ENCODE measurements around the gene IL12A.

The IL12A gene

GRCh38 chr3:159994182-159994581 lies 5.5 kb downstream of the IL12A start:
- no peaks in the 10 kb centered on the region for H3K79me2 ChIP-seq (ENCODE audit: control insufficient read depth, insufficient read depth, low read length, poor library complexity)
- no peak overlapping the region for H3K4me3 ChIP-seq (ENCODE audit: low read depth, low read length)
- H3K9ac ChIP-seq (ENCODE audit: low read length), result no peak overlapping the region
- H4K91ac ChIP-seq (ENCODE audit: low read depth, low read length), result no peak overlapping the region
- no peak overlapping the region for H3K14ac ChIP-seq (ENCODE audit: low read length)
- no peak overlapping the region for H3K23ac ChIP-seq (ENCODE audit: low read length)
- WGBS (ENCODE audit: extremely low coverage, insufficient coverage, insufficient read length), result no CpG with 5 or more reads among the region's 4 CpGs
- no peak overlapping the region for H4K12ac ChIP-seq (ENCODE audit: low read depth, low read length)
- no peak overlapping the region for H3K18ac ChIP-seq (ENCODE audit: low read length)
- no peak overlapping the region for H2BK12ac ChIP-seq (ENCODE audit: low read length)
- H3K4ac ChIP-seq (ENCODE audit: low read depth, low read length), result no peak overlapping the region
- H3K36me3 ChIP-seq (ENCODE audit: control insufficient read depth in 1 of 2, insufficient read depth in 2 of 2, low read length in 2 of 2), result no peaks in the 10 kb centered on the region
- no peak overlapping the region for H2AFZ ChIP-seq (ENCODE audit: insufficient read depth, low read length, poor library complexity)
- DNase-seq, result no peak
- H3K9me3 ChIP-seq (ENCODE audit: insufficient read depth, low read depth, low read length), result no peaks in the 10 kb centered on the region
- no peak overlapping the region for H3K4me2 ChIP-seq (ENCODE audit: low read length)
- H4K8ac ChIP-seq (ENCODE audit: low read depth, low read length), result no peak overlapping the region
- no peak overlapping the region for H2BK5ac ChIP-seq (ENCODE audit: low read depth, low read length, poor library complexity)
- no peaks in the 10 kb centered on the region for H3K27me3 ChIP-seq (ENCODE audit: insufficient read depth, low read length)
- no peak overlapping the region for H2AK5ac ChIP-seq (ENCODE audit: low read length)
- H3K4me1 ChIP-seq (ENCODE audit: control insufficient read depth in 1 of 2, insufficient read depth in 2 of 2, low read length in 2 of 2), result no peaks in the 10 kb centered on the region
- no peak overlapping the region for H3K27ac ChIP-seq (ENCODE audit: low read depth, low read length)
- H3K79me1 ChIP-seq (ENCODE audit: low read length), result no peaks in the 10 kb centered on the region
- H2BK120ac ChIP-seq (ENCODE audit: insufficient read depth, low read length, poor library complexity), result no peak overlapping the region

DNA sequence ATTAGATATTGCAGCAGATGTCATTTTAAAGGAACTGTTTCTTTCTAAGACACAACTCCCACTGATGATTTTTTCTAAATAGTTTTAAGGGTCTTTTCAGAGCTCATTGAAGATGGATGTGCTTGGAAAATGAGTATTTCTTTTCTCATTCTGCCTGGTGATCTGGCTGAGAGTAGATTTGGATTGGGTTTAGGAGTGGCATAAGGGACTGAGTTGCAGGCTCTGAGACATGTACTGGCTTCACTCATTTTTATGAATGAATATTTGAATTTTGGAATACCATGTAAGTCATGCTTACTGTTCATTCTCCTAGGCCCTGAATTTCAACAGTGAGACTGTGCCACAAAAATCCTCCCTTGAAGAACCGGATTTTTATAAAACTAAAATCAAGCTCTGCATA lies 6.5 kb downstream of the IL12A start:
- Histone ChIP-seq H3K9me3 (ENCODE audit: insufficient read depth, low read depth, low read length) (no peaks in the 10 kb centered on the region), H4K12ac (ENCODE audit: low read depth, low read length) (no peak overlapping the region), H3K36me3 (ENCODE audit: control insufficient read depth in 1 of 2, insufficient read depth in 2 of 2, low read length in 2 of 2) (no peaks in the 10 kb centered on the region), H3K23ac (ENCODE audit: low read length) (no peak overlapping the region), H3K18ac (ENCODE audit: low read length) (no peak overlapping the region), H3K14ac (ENCODE audit: low read length) (no peak overlapping the region), H3K4me1 (ENCODE audit: control insufficient read depth in 1 of 2, insufficient read depth in 2 of 2, low read length in 2 of 2) (no peaks in the 10 kb centered on the region), H3K27ac (ENCODE audit: low read depth, low read length) (no peak overlapping the region), H3K27me3 (ENCODE audit: insufficient read depth, low read length) (no peaks in the 10 kb centered on the region), H4K8ac (ENCODE audit: low read depth, low read length) (no peak overlapping the region), H2BK5ac (ENCODE audit: low read depth, low read length, poor library complexity) (no peak overlapping the region), H2BK12ac (ENCODE audit: low read length) (no peak overlapping the region), H2AFZ (ENCODE audit: insufficient read depth, low read length, poor library complexity) (no peak overlapping the region), H3K79me2 (ENCODE audit: control insufficient read depth, insufficient read depth, low read length, poor library complexity) (no peaks in the 10 kb centered on the region), H3K79me1 (ENCODE audit: low read length) (no peaks in the 10 kb centered on the region), H2AK5ac (ENCODE audit: low read length) (no peak overlapping the region), H3K4me2 (ENCODE audit: low read length) (no peak overlapping the region), H4K91ac (ENCODE audit: low read depth, low read length) (no peak overlapping the region), H3K9ac (ENCODE audit: low read length) (no peak overlapping the region), H2BK120ac (ENCODE audit: insufficient read depth, low read length, poor library complexity) (no peak overlapping the region), H3K4ac (ENCODE audit: low read depth, low read length) (no peak overlapping the region), H3K4me3 (ENCODE audit: low read depth, low read length) (no peak overlapping the region)
- WGBS (ENCODE audit: extremely low coverage, insufficient coverage, insufficient read length), result no CpG with 5 or more reads among the region's 1 CpG
- DNase-seq, result no peak

DNA sequence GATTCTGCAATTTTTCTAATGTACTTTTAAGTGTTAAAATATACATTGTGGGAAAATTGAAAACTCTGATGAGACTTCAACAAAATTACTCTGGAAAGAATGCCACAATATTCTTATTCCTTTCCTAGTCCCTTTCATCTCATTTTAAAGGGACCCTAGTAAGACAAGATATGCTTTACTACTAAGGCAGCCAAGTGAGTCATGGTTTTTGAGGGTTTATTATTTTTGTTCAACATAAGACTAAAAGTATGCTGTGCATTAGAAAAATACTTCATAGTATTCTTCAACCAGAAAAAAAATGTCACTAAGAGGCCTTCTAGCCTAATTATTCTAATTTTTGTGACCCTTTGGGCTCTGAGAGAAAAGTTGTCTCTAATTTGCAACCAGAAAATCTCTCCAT lies 7.4 kb downstream of the IL12A start:
- H3K4me2 ChIP-seq (ENCODE audit: low read length), result no peak overlapping the region
- H4K8ac ChIP-seq (ENCODE audit: low read depth, low read length), result no peak overlapping the region
- no peak overlapping the region for H3K14ac ChIP-seq (ENCODE audit: low read length)
- H4K12ac ChIP-seq (ENCODE audit: low read depth, low read length), result no peak overlapping the region
- H2BK120ac ChIP-seq (ENCODE audit: insufficient read depth, low read length, poor library complexity), result no peak overlapping the region
- no peak overlapping the region for H3K23ac ChIP-seq (ENCODE audit: low read length)
- H3K27ac ChIP-seq (ENCODE audit: low read depth, low read length), result no peak overlapping the region
- no peak overlapping the region for H2BK5ac ChIP-seq (ENCODE audit: low read depth, low read length, poor library complexity)
- no peak overlapping the region for H3K4me3 ChIP-seq (ENCODE audit: low read depth, low read length)
- no peak for DNase-seq
- H3K79me2 ChIP-seq (ENCODE audit: control insufficient read depth, insufficient read depth, low read length, poor library complexity), result no peaks in the 10 kb centered on the region
- H2AFZ ChIP-seq (ENCODE audit: insufficient read depth, low read length, poor library complexity), result no peak overlapping the region
- H3K36me3 ChIP-seq (ENCODE audit: control insufficient read depth in 1 of 2, insufficient read depth in 2 of 2, low read length in 2 of 2), result no peaks in the 10 kb centered on the region
- no peaks in the 10 kb centered on the region for H3K9me3 ChIP-seq (ENCODE audit: insufficient read depth, low read depth, low read length)
- H3K4me1 ChIP-seq (ENCODE audit: control insufficient read depth in 1 of 2, insufficient read depth in 2 of 2, low read length in 2 of 2), result no peaks in the 10 kb centered on the region
- H2AK5ac ChIP-seq (ENCODE audit: low read length), result no peak overlapping the region
- no peaks in the 10 kb centered on the region for H3K27me3 ChIP-seq (ENCODE audit: insufficient read depth, low read length)
- H4K91ac ChIP-seq (ENCODE audit: low read depth, low read length), result no peak overlapping the region
- no peak overlapping the region for H3K18ac ChIP-seq (ENCODE audit: low read length)
- H2BK12ac ChIP-seq (ENCODE audit: low read length), result no peak overlapping the region
- H3K9ac ChIP-seq (ENCODE audit: low read length), result no peak overlapping the region
- H3K79me1 ChIP-seq (ENCODE audit: low read length), result no peaks in the 10 kb centered on the region
- no peak overlapping the region for H3K4ac ChIP-seq (ENCODE audit: low read depth, low read length)

- Histone ChIP-seq H3K9ac (ENCODE audit: low read length) (no peak overlapping the region), H4K12ac (ENCODE audit: low read depth, low read length) (no peak overlapping the region), H3K79me1 (ENCODE audit: low read length) (no peaks in the 10 kb centered on the region), H3K14ac (ENCODE audit: low read length) (no peak overlapping the region), H3K27me3 (ENCODE audit: insufficient read depth, low read length) (no peaks in the 10 kb centered on the region), H3K18ac (ENCODE audit: low read length) (no peak overlapping the region), H3K4me1 (ENCODE audit: control insufficient read depth in 1 of 2, insufficient read depth in 2 of 2, low read length in 2 of 2) (no peaks in the 10 kb centered on the region), H3K36me3 (ENCODE audit: control insufficient read depth in 1 of 2, insufficient read depth in 2 of 2, low read length in 2 of 2) (no peaks in the 10 kb centered on the region), H3K79me2 (ENCODE audit: control insufficient read depth, insufficient read depth, low read length, poor library complexity) (no peaks in the 10 kb centered on the region), H3K27ac (ENCODE audit: low read depth, low read length) (no peak overlapping the region), H3K4ac (ENCODE audit: low read depth, low read length) (no peak overlapping the region), H2AFZ (ENCODE audit: insufficient read depth, low read length, poor library complexity) (no peak overlapping the region), H2BK12ac (ENCODE audit: low read length) (no peak overlapping the region), H4K8ac (ENCODE audit: low read depth, low read length) (no peak overlapping the region), H2AK5ac (ENCODE audit: low read length) (no peak overlapping the region), H3K4me2 (ENCODE audit: low read length) (no peak overlapping the region), H2BK120ac (ENCODE audit: insufficient read depth, low read length, poor library complexity) (no peak overlapping the region), H3K23ac (ENCODE audit: low read length) (no peak overlapping the region), H3K4me3 (ENCODE audit: low read depth, low read length) (no peak overlapping the region), H2BK5ac (ENCODE audit: low read depth, low read length, poor library complexity) (no peak overlapping the region), H3K9me3 (ENCODE audit: insufficient read depth, low read depth, low read length) (no peaks in the 10 kb centered on the region), H4K91ac (ENCODE audit: low read depth, low read length) (no peak overlapping the region)
- DNase-seq, result no peak
- WGBS (ENCODE audit: extremely low coverage, insufficient coverage, insufficient read length), result no CpG with 5 or more reads among the region's 7 CpGs
Observed at GRCh38 chr3:159996959-159997358, 8.3 kb downstream of the IL12A start.

Measured in trophoblast cell (in vitro differentiated cells and primary cell).